ENCODE data around the gene PLEKHA1.
A peak's percentile ranks its signal among the peaks of the same experiment; 100 is the strongest.

PLEKHA1 gene

GRCh38 chr10:122374237-122374858 is at the start of gene PLEKHA1:
Gene PLEKHA1, plus strand, starts transcription at chr10:122374708. Its CDS starts 18,493 bp downstream, at chr10:122393201.
- DNase-seq, result peak; percentile 81 to 95

GRCh38 chr10:122325235-122325634 is 49.3 kb upstream of the PLEKHA1 start:
- DNase-seq, result no peak

- no peak for DNase-seq
Measured at GRCh38 chr10:122326385-122326784, 48.1 kb upstream of the PLEKHA1 start.

GRCh38 chr10:122326806-122327205 is 47.7 kb upstream of the PLEKHA1 start:
- DNase-seq, result no peak

GRCh38 chr10:122327237-122328206 is 47.0 kb upstream of the PLEKHA1 start:
- no peak for DNase-seq

GRCh38 chr10:122328676-122329075 is 45.8 kb upstream of the PLEKHA1 start:
- no peak for DNase-seq

GRCh38 chr10:122329416-122329815 is 45.1 kb upstream of the PLEKHA1 start:
- no peak for DNase-seq

GRCh38 chr10:122331100-122331499 is 43.4 kb upstream of the PLEKHA1 start:
- DNase-seq, result no peak

- no peak for DNase-seq
Measured at GRCh38 chr10:122331615-122332446, 42.7 kb upstream of the PLEKHA1 start.

- no peak for DNase-seq
Measured at GRCh38 chr10:122333037-122333436, 41.5 kb upstream of the PLEKHA1 start.

- DNase-seq, result no peak
Measured at GRCh38 chr10:122336332-122336731, 38.2 kb upstream of the PLEKHA1 start.

- no peak for DNase-seq
Measured at GRCh38 chr10:122336961-122337360, 37.5 kb upstream of the PLEKHA1 start.

GRCh38 chr10:122338609-122339441 is 35.7 kb upstream of the PLEKHA1 start:
- no peak for DNase-seq

- DNase-seq, result peak in 1 of 2 experiments; percentile 4
Measured at GRCh38 chr10:122341141-122341810, 33.2 kb upstream of the PLEKHA1 start.

GRCh38 chr10:122342293-122343134 is 32.0 kb upstream of the PLEKHA1 start:
- peak in 1 of 2 experiments; percentile 68 for DNase-seq

GRCh38 chr10:122343135-122343800 is 31.2 kb upstream of the PLEKHA1 start:
- DNase-seq, result no peak

GRCh38 chr10:122343936-122344335 is 30.6 kb upstream of the PLEKHA1 start:
- DNase-seq, result no peak

- no peak for DNase-seq
Measured at GRCh38 chr10:122344741-122345258, 29.7 kb upstream of the PLEKHA1 start.

- no peak for DNase-seq
Measured at GRCh38 chr10:122346326-122346950, 28.1 kb upstream of the PLEKHA1 start.
